OCI-LY1 (cell line): Measurements from ENCODE around the gene MMAB.

ENCODE experiments used
- H2AFZ ChIP-seq: fragments of 200-600 bp; sonication (generic), shearing (Covaris generic); 2 replicates; pipeline ENCODE4 v1.6.0; 2014; ENCODE audit warnings: antibody characterized with exemption, mild to moderate bottlenecking, low read length
- H3F3A ChIP-seq: fragments of 200-600 bp; sonication (generic), shearing (Covaris generic); 2 replicates; pipeline ENCODE4 v1.6.0; 2014; ENCODE audit warnings: mild to moderate bottlenecking, antibody characterized with exemption, low read length, moderate library complexity; ENCODE audit not compliant: insufficient read depth
- H3K27ac ChIP-seq: fragments of 200-600 bp; sonication (generic); 2 replicates; pipeline ENCODE4 v1.5.1; 2014; ENCODE audit warnings: low read length, mixed run types, mild to moderate bottlenecking, low read depth; ENCODE audit not compliant: poor library complexity, severe bottlenecking
- H3K27me3 ChIP-seq: fragments of 200-600 bp; sonication (generic); 2 replicates; pipeline ENCODE4 v1.6.0; 2014; ENCODE audit warnings: antibody characterized with exemption, mild to moderate bottlenecking, low read length, moderate library complexity; ENCODE audit not compliant: insufficient read depth
- H3K36me3 ChIP-seq: fragments of 200-600 bp; sonication (generic); 2 replicates; pipeline ENCODE4 v1.6.1; 2014; ENCODE audit warnings: mild to moderate bottlenecking, antibody characterized with exemption, low read length, moderate library complexity, mixed read lengths; ENCODE audit not compliant: insufficient read depth
- H3K4me1 ChIP-seq: fragments of 200-600 bp; sonication (generic); 2 replicates; pipeline ENCODE4 v1.5.1; 2014; ENCODE audit warnings: mild to moderate bottlenecking, low read length, moderate library complexity; ENCODE audit not compliant: insufficient read depth, severe bottlenecking
- H3K4me2 ChIP-seq: fragments of 200-600 bp; sonication (generic), shearing (Covaris generic); 2 replicates; pipeline ENCODE4 v1.6.1; 2014; ENCODE audit warnings: low read length
- H3K4me3 ChIP-seq: fragments of 200-600 bp; sonication (generic); 2 replicates; pipeline ENCODE4 v1.5.1; 2014; ENCODE audit warnings: low read length, low read depth, mild to moderate bottlenecking, mixed read lengths; ENCODE audit not compliant: poor library complexity, severe bottlenecking
- H3K79me2 ChIP-seq: fragments of 200-600 bp; shearing (Covaris generic); 2 replicates; pipeline ENCODE4 v1.6.1; 2016; ENCODE audit warnings: mixed run types, low read length, mixed read lengths; ENCODE audit not compliant: insufficient read depth
- H3K9ac ChIP-seq: fragments of 200-600 bp; sonication (generic), shearing (Covaris generic); 2 replicates; pipeline ENCODE4 v1.6.1; 2014; ENCODE audit warnings: mild to moderate bottlenecking, low read length, mixed read lengths
- H3K9me2 ChIP-seq: fragments of 200-600 bp; sonication (generic), shearing (Covaris generic); 2 replicates; pipeline ENCODE4 v1.6.1; 2014; ENCODE audit warnings: low read depth, mild to moderate bottlenecking, low read length, mixed read lengths
- H3K9me3 ChIP-seq: fragments of 200-600 bp; shearing (Covaris generic); 2 replicates; pipeline ENCODE4 v1.6.1; 2014; ENCODE audit warnings: low read length, mixed read lengths
- H4K20me1 ChIP-seq: fragments of 200-600 bp; sonication (generic), shearing (Covaris generic); 2 replicates; pipeline ENCODE4 v1.6.0; 2016; ENCODE audit warnings: mild to moderate bottlenecking, low read length; ENCODE audit not compliant: insufficient read depth
- CTCF ChIP-seq: fragments of 200-600 bp; sonication (generic), shearing (Covaris generic); IDR thresholded peaks from 2 replicates; pipeline ENCODE4 v1.5.1; 2017; ENCODE audit warnings: mild to moderate bottlenecking, antibody characterized with exemption, low read length, moderate library complexity, mixed read lengths
- EZH2 ChIP-seq: fragments of 200-600 bp; sonication (generic), shearing (Covaris generic); IDR thresholded peaks from 2 replicates; pipeline ENCODE4 v1.8.0; 2017; ENCODE audit warnings: borderline replicate concordance, mixed run types, mild to moderate bottlenecking, antibody characterized with exemption, low read length, moderate library complexity, mixed read lengths

MMAB gene

GRCh38 chr12:109581856-109582255 is 8.6 kb upstream of the MMAB start:
- Histone ChIP-seq H2AFZ (no peak overlapping the region), H3K9ac (no peak overlapping the region), H3K79me2 (no peaks in the 10 kb centered on the region), H4K20me1 (no peaks in the 10 kb centered on the region), H3K9me3 (no peaks in the 10 kb centered on the region), H3K4me2 (no peak overlapping the region), H3K9me2 (no peaks in the 10 kb centered on the region), H3K4me1 (no peaks in the 10 kb centered on the region), H3K36me3 (peaks cover 37% of the 10 kb centered on the region; the same call in 1 of the 2 replicates), H3K27ac (no peak overlapping the region), H3F3A (no peaks in the 10 kb centered on the region), H3K4me3 (no peak overlapping the region), H3K27me3 (no peaks in the 10 kb centered on the region)
- TF ChIP-seq CTCF (no peak), EZH2 (no peak)

GRCh38 chr12:109581334-109581691 is 8.0 kb upstream of the MMAB start:
- H3K4me1 ChIP-seq: no peaks in the 10 kb centered on the region
- H3K27me3 ChIP-seq: no peaks in the 10 kb centered on the region
- no peak overlapping the region for H3K9ac ChIP-seq
- H3K36me3 ChIP-seq: peaks cover 37% of the 10 kb centered on the region; the same call in 1 of the 2 replicates
- H3K9me3 ChIP-seq: no peaks in the 10 kb centered on the region
- no peak overlapping the region for H3K4me3 ChIP-seq
- no peak overlapping the region for H3K27ac ChIP-seq
- no peak overlapping the region for H3K4me2 ChIP-seq
- no peaks in the 10 kb centered on the region for H3K79me2 ChIP-seq
- TF ChIP-seq CTCF (no peak), EZH2 (no peak)
- H2AFZ ChIP-seq: no peak overlapping the region
- no peaks in the 10 kb centered on the region for H4K20me1 ChIP-seq
- H3F3A ChIP-seq: no peaks in the 10 kb centered on the region
- no peaks in the 10 kb centered on the region for H3K9me2 ChIP-seq

GRCh38 chr12:109580684-109581333 is 7.5 kb upstream of the MMAB start:
- peaks cover 39% of the 10 kb centered on the region for H3K36me3 ChIP-seq
- no peaks in the 10 kb centered on the region for H3K9me3 ChIP-seq
- H3K4me2 ChIP-seq: no peak overlapping the region
- H3K79me2 ChIP-seq: no peaks in the 10 kb centered on the region
- no peaks in the 10 kb centered on the region for H3K27me3 ChIP-seq
- H3K4me3 ChIP-seq: no peak overlapping the region
- H4K20me1 ChIP-seq: no peaks in the 10 kb centered on the region
- TF ChIP-seq CTCF (no peak), EZH2 (no peak)
- H3F3A ChIP-seq: no peaks in the 10 kb centered on the region
- H3K4me1 ChIP-seq: no peaks in the 10 kb centered on the region
- no peak overlapping the region for H3K27ac ChIP-seq
- no peaks in the 10 kb centered on the region for H3K9me2 ChIP-seq
- H3K9ac ChIP-seq: no peak overlapping the region
- no peak overlapping the region for H2AFZ ChIP-seq
